Mesothelial cell of epicardium (in vitro differentiated cells): Measurements from ENCODE around the gene MOCOS. TPM values are rescaled to one million over a fixed set of nuclear protein-coding genes. Genes with fewer than 3 reads are reported as not detected.

Experiments used
- DNase-seq, 2 experiments: peaks; one replicate each; pipeline ENCODE4 v3.0.0; 2021; ENCODE audit warnings: low spot score in 2 of 2; ENCODE audit not compliant: unreplicated experiment in 2 of 2
- H3K27ac Mint-ChIP-seq: 2 replicates; pipeline ENCODE4 v1.8.0; 2021; ENCODE audit warnings: mixed read lengths
- H3K27me3 Mint-ChIP-seq: 2 replicates; pipeline ENCODE4 v1.8.0; 2021; ENCODE audit warnings: low read depth, mixed read lengths
- H3K36me3 Mint-ChIP-seq: 2 replicates; pipeline ENCODE4 v1.8.0; 2021; ENCODE audit warnings: mixed read lengths
- H3K4me1 Mint-ChIP-seq: 2 replicates; pipeline ENCODE4 v1.8.0; 2021; ENCODE audit warnings: mixed read lengths
- H3K4me3 Mint-ChIP-seq: 2 replicates; pipeline ENCODE4 v1.8.0; 2021; ENCODE audit warnings: mild to moderate bottlenecking, moderate library complexity, mixed read lengths
- H3K9me3 Mint-ChIP-seq: 2 replicates; pipeline ENCODE4 v1.8.0; 2021; ENCODE audit warnings: mixed read lengths
- CTCF ChIP-seq: fragments of 200-600 bp; sonication (generic); IDR thresholded peaks from one replicate; pipeline ENCODE4 v1.5.0; 2021; ENCODE audit warnings: antibody characterized with exemption; ENCODE audit not compliant: unreplicated experiment
- total RNA-seq: library from RNA; stranded (reverse); gene quantifications from 3 replicates; pipeline ENCODE4 v1.2.1, GENCODE V29; 2021

MOCOS gene
- total RNA-seq, 1 donor from 2014 or later = 2.2 TPM

DNA sequence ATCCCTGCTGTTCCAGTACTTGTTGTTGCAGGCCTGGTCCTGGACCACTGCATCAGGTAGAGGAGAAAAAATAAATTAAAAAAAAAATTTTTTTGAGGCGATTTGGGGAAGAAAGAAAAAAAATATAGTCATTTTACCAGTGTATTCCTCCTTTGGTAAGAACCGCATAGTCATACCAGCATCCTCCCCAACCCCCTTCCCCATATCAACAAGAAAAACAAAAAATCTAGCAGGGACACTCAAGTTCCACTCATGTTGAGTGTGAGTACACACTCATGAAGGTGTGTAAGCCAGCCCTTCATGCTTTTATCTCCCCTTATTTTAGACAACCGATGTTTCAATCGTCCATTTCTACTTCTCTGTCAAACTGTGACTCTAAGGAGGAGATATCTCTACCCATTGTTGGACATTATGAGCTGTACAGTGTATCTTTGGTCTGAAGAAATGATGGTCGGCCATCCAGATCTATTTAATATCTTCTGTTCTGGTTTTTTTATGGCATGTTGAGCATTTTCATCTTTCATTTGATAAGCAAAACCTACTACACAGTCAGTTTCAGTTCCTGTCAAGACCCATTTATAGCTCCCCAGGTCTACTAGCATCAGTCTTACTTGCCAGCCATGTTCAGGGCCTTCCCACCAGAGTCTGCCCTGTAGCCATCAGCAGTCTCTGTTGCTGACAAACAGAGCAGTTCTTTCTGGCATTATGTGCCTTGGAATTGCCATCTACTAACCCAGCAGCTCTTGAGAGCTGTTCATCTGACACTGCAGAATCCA lies 37.6 kb upstream of the MOCOS start:
- TF ChIP-seq CTCF = no peak
- H3K36me3 Mint-ChIP-seq = peaks cover 41% of the 10 kb centered on the region

GRCh38 chr18:36152781-36153180 lies 34.5 kb upstream of the MOCOS start:
- Mint-ChIP-seq H3K36me3 (peaks cover 48% of the 10 kb centered on the region), H3K4me3 (no peak overlapping the region)
- no peak for TF ChIP-seq CTCF

More for the DNA sequence above, 37.6 kb upstream of the MOCOS start:
- Mint-ChIP-seq H3K9me3 (no peaks in the 10 kb centered on the region), H3K4me3 (no peak overlapping the region), H3K27ac (no peak overlapping the region), H3K4me1 (no peaks in the 10 kb centered on the region), H3K27me3 (no peaks in the 10 kb centered on the region)
- DNase-seq = no peak

GRCh38 chr18:36153203-36153602 lies 34.1 kb upstream of the MOCOS start:
- no peaks in the 10 kb centered on the region for H3K9me3 Mint-ChIP-seq
- no peak for DNase-seq
- peak overlapping the region; percentile 39 for H3K27ac Mint-ChIP-seq
- H3K4me1 Mint-ChIP-seq = no peaks in the 10 kb centered on the region
- H3K4me3 Mint-ChIP-seq = no peak overlapping the region
- no peak for TF ChIP-seq CTCF
- peaks cover 48% of the 10 kb centered on the region for H3K36me3 Mint-ChIP-seq
- H3K27me3 Mint-ChIP-seq = no peaks in the 10 kb centered on the region

More at GRCh38 chr18:36152781-36153180, 34.5 kb upstream of the MOCOS start:
- Mint-ChIP-seq H3K27ac (no peak overlapping the region), H3K4me1 (no peaks in the 10 kb centered on the region), H3K9me3 (no peaks in the 10 kb centered on the region), H3K27me3 (no peaks in the 10 kb centered on the region)
- DNase-seq = no peak

- Mint-ChIP-seq H3K36me3 (peaks cover 50% of the 10 kb centered on the region), H3K27ac (no peak overlapping the region), H3K4me1 (no peaks in the 10 kb centered on the region), H3K9me3 (no peaks in the 10 kb centered on the region), H3K27me3 (no peaks in the 10 kb centered on the region), H3K4me3 (no peak overlapping the region)
- TF ChIP-seq CTCF = no peak
- DNase-seq = no peak
Measured at GRCh38 chr18:36153771-36154170, 33.5 kb upstream of the MOCOS start.

- Mint-ChIP-seq H3K27me3 (no peaks in the 10 kb centered on the region), H3K4me3 (no peak overlapping the region), H3K9me3 (no peaks in the 10 kb centered on the region), H3K27ac (no peak overlapping the region), H3K36me3 (peaks cover 52% of the 10 kb centered on the region), H3K4me1 (no peaks in the 10 kb centered on the region)
- TF ChIP-seq CTCF = no peak
- no peak for DNase-seq
Measured at GRCh38 chr18:36155851-36156757, 31.2 kb upstream of the MOCOS start.
